ENCODE measurements around the gene SSBP3. TPM values are rescaled to one million over a fixed set of nuclear protein-coding genes. Genes with fewer than 3 reads are reported as not detected.

Gene SSBP3
- total RNA-seq, 2 experiments from 2014 or later: 16.5 to 44.9 TPM

GRCh38 chr1:54193453-54193852 is 212.7 kb downstream of the SSBP3 start:
- Histone ChIP-seq H3K4me1 (ENCODE audit: insufficient read depth, low read length, poor library complexity, severe bottlenecking) (no peaks in the 10 kb centered on the region), H3K9me3 (ENCODE audit: low read length) (no peaks in the 10 kb centered on the region), H2AFZ (ENCODE audit: low read length) (no peak overlapping the region), H3K4me2 (ENCODE audit: low read length) (no peak overlapping the region), H4K20me1 (ENCODE audit: insufficient read depth, low read length) (no peaks in the 10 kb centered on the region), H3K4me3 (ENCODE audit: low read depth, low read length, poor library complexity, severe bottlenecking) (no peak overlapping the region), H3K9me2 (ENCODE audit: insufficient read depth, low read length) (no peaks in the 10 kb centered on the region), H3K36me3 (ENCODE audit: insufficient read depth, low read length) (peaks cover 17% of the 10 kb centered on the region; the same call in 1 of the 2 replicates), H3K79me2 (ENCODE audit: insufficient read depth, low read depth, low read length) (no peaks in the 10 kb centered on the region), H3K27ac (ENCODE audit: low read depth, low read length, poor library complexity, severe bottlenecking) (no peak overlapping the region)
- intact Hi-C loops (cut with micrococcal nuclease; ENCODE audit: unreplicated experiment): no loop called here
- no TSS peak for BruUV-seq (replicated peaks)
- DNase-seq (ENCODE audit: low spot score): no peak
- ChIA-PET CTCF (ENCODE audit: unreplicated experiment) (no interaction called here), POLR2A (no interaction called here)
- TF ChIP-seq, protein P1, sequence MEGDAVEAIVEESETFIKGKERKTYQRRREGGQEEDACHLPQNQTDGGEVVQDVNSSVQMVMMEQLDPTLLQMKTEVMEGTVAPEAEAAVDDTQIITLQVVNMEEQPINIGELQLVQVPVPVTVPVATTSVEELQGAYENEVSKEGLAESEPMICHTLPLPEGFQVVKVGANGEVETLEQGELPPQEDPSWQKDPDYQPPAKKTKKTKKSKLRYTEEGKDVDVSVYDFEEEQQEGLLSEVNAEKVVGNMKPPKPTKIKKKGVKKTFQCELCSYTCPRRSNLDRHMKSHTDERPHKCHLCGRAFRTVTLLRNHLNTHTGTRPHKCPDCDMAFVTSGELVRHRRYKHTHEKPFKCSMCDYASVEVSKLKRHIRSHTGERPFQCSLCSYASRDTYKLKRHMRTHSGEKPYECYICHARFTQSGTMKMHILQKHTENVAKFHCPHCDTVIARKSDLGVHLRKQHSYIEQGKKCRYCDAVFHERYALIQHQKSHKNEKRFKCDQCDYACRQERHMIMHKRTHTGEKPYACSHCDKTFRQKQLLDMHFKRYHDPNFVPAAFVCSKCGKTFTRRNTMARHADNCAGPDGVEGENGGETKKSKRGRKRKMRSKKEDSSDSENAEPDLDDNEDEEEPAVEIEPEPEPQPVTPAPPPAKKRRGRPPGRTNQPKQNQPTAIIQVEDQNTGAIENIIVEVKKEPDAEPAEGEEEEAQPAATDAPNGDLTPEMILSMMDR (conservative IDR thresholded peaks at IDR 0.05; ENCODE audit: low read length): no peak
- no peak for TF ChIP-seq EZH2phosphoT487 (IDR thresholded peaks at IDR 0.05; ENCODE audit: borderline replicate concordance, low read depth, low read length)

DNA sequence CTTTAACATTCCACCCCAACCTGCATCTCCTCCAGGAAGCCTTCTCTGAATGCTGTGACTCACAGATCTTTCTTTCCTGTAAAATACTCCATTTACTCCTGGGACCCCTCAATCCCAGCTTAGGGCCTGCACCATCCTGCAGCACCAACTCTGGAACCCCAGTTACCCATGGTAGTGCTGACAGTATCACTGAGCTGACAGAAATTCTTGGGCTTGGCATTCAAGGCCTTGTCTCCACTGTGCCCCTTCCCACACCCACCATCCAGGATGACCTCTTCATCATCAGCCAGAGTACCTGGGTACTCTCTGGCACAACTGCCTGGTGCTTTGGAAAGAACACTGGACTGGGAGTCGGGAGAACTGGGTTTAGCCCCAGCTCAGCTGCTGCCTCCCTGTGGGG is 214.7 kb downstream of the SSBP3 start:
- no TSS peak for BruUV-seq (replicated peaks)
- intact Hi-C loops (cut with micrococcal nuclease; ENCODE audit: unreplicated experiment): no loop called here
- Histone ChIP-seq H2AFZ (ENCODE audit: low read length) (no peak overlapping the region), H3K4me1 (ENCODE audit: insufficient read depth, low read length, poor library complexity, severe bottlenecking) (no peaks in the 10 kb centered on the region), H3K4me3 (ENCODE audit: low read depth, low read length, poor library complexity, severe bottlenecking) (no peak overlapping the region), H3K27ac (ENCODE audit: low read depth, low read length, poor library complexity, severe bottlenecking) (no peak overlapping the region), H3K9me2 (ENCODE audit: insufficient read depth, low read length) (no peaks in the 10 kb centered on the region), H4K20me1 (ENCODE audit: insufficient read depth, low read length) (no peaks in the 10 kb centered on the region), H3K4me2 (ENCODE audit: low read length) (no peak overlapping the region), H3K9me3 (ENCODE audit: low read length) (no peaks in the 10 kb centered on the region), H3K36me3 (ENCODE audit: insufficient read depth, low read length) (peaks cover 31% of the 10 kb centered on the region), H3K79me2 (ENCODE audit: insufficient read depth, low read depth, low read length) (no peaks in the 10 kb centered on the region)
- no peak for DNase-seq (ENCODE audit: low spot score)
- ChIA-PET CTCF (ENCODE audit: unreplicated experiment) (no interaction called here), POLR2A (interaction anchor here (0.7 kb wide), 1 partner anchor 116 kb away, joined by 3 read pairs; no protein-coding TSS in a partner anchor)
- no peak for TF ChIP-seq EZH2phosphoT487 (IDR thresholded peaks at IDR 0.05; ENCODE audit: borderline replicate concordance, low read depth, low read length)
- TF ChIP-seq, protein P1 (conservative IDR thresholded peaks at IDR 0.05; ENCODE audit: low read length): no peak

DNA sequence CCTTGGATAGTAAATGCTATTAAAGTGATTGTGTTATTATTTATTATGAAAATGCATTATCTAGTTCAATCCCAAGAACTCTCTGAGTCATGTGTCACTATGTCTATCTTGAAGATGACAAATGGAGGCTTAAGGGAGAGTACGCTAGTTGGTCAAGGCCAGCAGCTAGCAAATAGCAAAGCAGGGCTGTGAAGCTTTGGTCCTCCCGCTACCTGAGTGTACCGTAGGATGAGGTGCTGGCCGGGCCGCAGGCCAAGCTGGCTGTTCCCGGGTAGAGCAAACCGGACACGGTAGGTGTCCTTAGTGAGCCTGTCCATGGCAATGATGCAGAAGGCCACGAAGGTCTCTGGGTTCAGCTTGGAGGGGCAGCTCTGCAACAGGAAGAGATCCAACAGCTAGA is 215.7 kb downstream of the SSBP3 start:
- TF ChIP-seq EZH2phosphoT487 (IDR thresholded peaks at IDR 0.05; ENCODE audit: borderline replicate concordance, low read depth, low read length): no peak
- TF ChIP-seq, protein P1 (conservative IDR thresholded peaks at IDR 0.05; ENCODE audit: low read length): no peak
- Histone ChIP-seq H3K36me3 (ENCODE audit: insufficient read depth, low read length) (peaks cover 39% of the 10 kb centered on the region), H3K79me2 (ENCODE audit: insufficient read depth, low read depth, low read length) (no peaks in the 10 kb centered on the region), H3K27ac (ENCODE audit: low read depth, low read length, poor library complexity, severe bottlenecking) (no peak overlapping the region), H3K9me2 (ENCODE audit: insufficient read depth, low read length) (no peaks in the 10 kb centered on the region), H3K4me2 (ENCODE audit: low read length) (no peak overlapping the region), H3K4me3 (ENCODE audit: low read depth, low read length, poor library complexity, severe bottlenecking) (no peak overlapping the region), H3K9me3 (ENCODE audit: low read length) (no peaks in the 10 kb centered on the region), H2AFZ (ENCODE audit: low read length) (no peak overlapping the region), H4K20me1 (ENCODE audit: insufficient read depth, low read length) (no peaks in the 10 kb centered on the region), H3K4me1 (ENCODE audit: insufficient read depth, low read length, poor library complexity, severe bottlenecking) (no peaks in the 10 kb centered on the region)
- no peak for DNase-seq (ENCODE audit: low spot score)
- intact Hi-C loops (cut with micrococcal nuclease; ENCODE audit: unreplicated experiment): no loop called here
- ChIA-PET CTCF (ENCODE audit: unreplicated experiment) (no interaction called here), POLR2A (no interaction called here)
- BruUV-seq (replicated peaks): no TSS peak
